Stomach (tissue), 4 donors: Measurements from ENCODE around the gene CD200.

Experiments
- CTCF ChIP-seq, 7 experiments: fragments of 450-650 bp in 4 of 7; fragments of 200-600 bp in 3 of 7; sonication (generic) in 3 of 7; IDR thresholded peaks; one replicate each; pipeline ENCODE4 v1.5.1; 2016 to 2019; ENCODE audit warnings: antibody characterized with exemption in 7 of 7, control low read depth in 2 of 7, mild to moderate bottlenecking in 1 of 7
- POLR2A ChIP-seq, 4 donors: fragments of 450-650 bp; IDR thresholded peaks; one replicate each; pipeline ENCODE4 v1.6.1; 2016; ENCODE audit warnings: antibody characterized with exemption in 4 of 4, control low read depth in 2 of 4, mild to moderate bottlenecking in 1 of 4, moderate library complexity in 1 of 4

- TF ChIP-seq POLR2A (IDR thresholded peaks at IDR 0.05) (no peak), CTCF (IDR thresholded peaks at IDR 0.05) (no peak)
Measured at GRCh38 chr3:112314649-112315048, 18.3 kb upstream of the CD200 start.
